OCI-LY1 (cell line): ENCODE measurements around the gene MCC.

Experiments
- H2AFZ ChIP-seq: fragments of 200-600 bp; sonication (generic), shearing (Covaris generic); 2 replicates; pipeline ENCODE4 v1.6.0; 2014; ENCODE audit warnings: antibody characterized with exemption, mild to moderate bottlenecking, low read length
- H3F3A ChIP-seq: fragments of 200-600 bp; sonication (generic), shearing (Covaris generic); 2 replicates; pipeline ENCODE4 v1.6.0; 2014; ENCODE audit warnings: mild to moderate bottlenecking, antibody characterized with exemption, low read length, moderate library complexity; ENCODE audit not compliant: insufficient read depth
- H3K27ac ChIP-seq: fragments of 200-600 bp; sonication (generic); 2 replicates; pipeline ENCODE4 v1.5.1; 2014; ENCODE audit warnings: low read length, mixed run types, mild to moderate bottlenecking, low read depth; ENCODE audit not compliant: poor library complexity, severe bottlenecking
- H3K27me3 ChIP-seq: fragments of 200-600 bp; sonication (generic); 2 replicates; pipeline ENCODE4 v1.6.0; 2014; ENCODE audit warnings: antibody characterized with exemption, mild to moderate bottlenecking, low read length, moderate library complexity; ENCODE audit not compliant: insufficient read depth
- H3K36me3 ChIP-seq: fragments of 200-600 bp; sonication (generic); 2 replicates; pipeline ENCODE4 v1.6.1; 2014; ENCODE audit warnings: mild to moderate bottlenecking, antibody characterized with exemption, low read length, moderate library complexity, mixed read lengths; ENCODE audit not compliant: insufficient read depth
- H3K4me1 ChIP-seq: fragments of 200-600 bp; sonication (generic); 2 replicates; pipeline ENCODE4 v1.5.1; 2014; ENCODE audit warnings: mild to moderate bottlenecking, low read length, moderate library complexity; ENCODE audit not compliant: insufficient read depth, severe bottlenecking
- H3K4me2 ChIP-seq: fragments of 200-600 bp; sonication (generic), shearing (Covaris generic); 2 replicates; pipeline ENCODE4 v1.6.1; 2014; ENCODE audit warnings: low read length
- H3K4me3 ChIP-seq: fragments of 200-600 bp; sonication (generic); 2 replicates; pipeline ENCODE4 v1.5.1; 2014; ENCODE audit warnings: low read length, low read depth, mild to moderate bottlenecking, mixed read lengths; ENCODE audit not compliant: poor library complexity, severe bottlenecking
- H3K79me2 ChIP-seq: fragments of 200-600 bp; shearing (Covaris generic); 2 replicates; pipeline ENCODE4 v1.6.1; 2016; ENCODE audit warnings: mixed run types, low read length, mixed read lengths; ENCODE audit not compliant: insufficient read depth
- H3K9ac ChIP-seq: fragments of 200-600 bp; sonication (generic), shearing (Covaris generic); 2 replicates; pipeline ENCODE4 v1.6.1; 2014; ENCODE audit warnings: mild to moderate bottlenecking, low read length, mixed read lengths
- H3K9me2 ChIP-seq: fragments of 200-600 bp; sonication (generic), shearing (Covaris generic); 2 replicates; pipeline ENCODE4 v1.6.1; 2014; ENCODE audit warnings: low read depth, mild to moderate bottlenecking, low read length, mixed read lengths
- H3K9me3 ChIP-seq: fragments of 200-600 bp; shearing (Covaris generic); 2 replicates; pipeline ENCODE4 v1.6.1; 2014; ENCODE audit warnings: low read length, mixed read lengths
- H4K20me1 ChIP-seq: fragments of 200-600 bp; sonication (generic), shearing (Covaris generic); 2 replicates; pipeline ENCODE4 v1.6.0; 2016; ENCODE audit warnings: mild to moderate bottlenecking, low read length; ENCODE audit not compliant: insufficient read depth
- EZH2 ChIP-seq: fragments of 200-600 bp; sonication (generic), shearing (Covaris generic); IDR thresholded peaks from 2 replicates; pipeline ENCODE4 v1.8.0; 2017; ENCODE audit warnings: borderline replicate concordance, mixed run types, mild to moderate bottlenecking, antibody characterized with exemption, low read length, moderate library complexity, mixed read lengths
- TF ChIP-seq, protein P1 (sequence below): fragments of 200-600 bp; sonication (generic), shearing (Covaris generic); IDR thresholded peaks from 2 replicates; pipeline ENCODE4 v1.5.1; 2017; ENCODE audit warnings: mild to moderate bottlenecking, antibody characterized with exemption, low read length, moderate library complexity, mixed read lengths

Gene MCC

DNA sequence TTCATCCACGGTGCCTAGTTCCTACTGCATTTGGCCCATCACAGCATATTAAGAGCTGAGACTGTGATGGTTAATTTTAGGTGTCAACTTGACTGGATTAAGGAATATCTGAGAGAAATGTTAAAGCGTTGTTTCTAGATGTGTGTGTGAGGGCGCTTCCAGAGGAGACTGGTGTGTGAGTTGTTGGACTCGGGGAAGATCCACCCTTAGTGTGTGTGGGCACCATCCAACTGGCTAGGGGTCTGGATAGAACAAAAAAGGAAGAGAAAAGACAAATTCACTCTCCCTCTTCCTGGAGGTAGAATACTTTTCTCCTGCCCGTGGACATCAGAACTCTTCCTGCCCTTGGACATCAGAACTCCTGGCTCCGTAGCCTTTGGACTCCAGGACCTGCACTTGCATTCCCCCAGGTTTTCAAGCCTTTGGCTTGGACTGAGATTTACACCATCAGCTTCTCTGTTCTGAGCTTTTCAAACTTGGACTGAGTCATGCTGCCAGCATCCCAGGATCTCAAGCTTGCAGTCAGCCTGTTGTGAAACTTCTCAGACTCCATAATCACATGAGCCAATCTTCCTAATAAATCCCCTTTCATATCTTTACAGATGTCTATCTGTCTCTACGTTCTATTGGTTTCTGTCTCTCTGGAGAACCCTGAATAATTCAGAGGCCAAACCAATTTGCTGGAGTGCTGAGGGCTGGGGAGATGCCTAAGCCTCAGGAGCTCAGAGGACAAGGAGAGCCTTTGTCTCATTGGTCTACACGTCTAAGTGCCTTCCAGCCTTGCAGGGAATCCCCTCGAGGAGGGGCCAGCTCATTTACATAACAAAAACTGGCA, 347.2 kb downstream of the MCC start:
- Histone ChIP-seq H3K27ac (no peak overlapping the region), H3F3A (no peaks in the 10 kb centered on the region), H3K4me2 (no peak overlapping the region), H3K4me3 (no peak overlapping the region), H4K20me1 (no peaks in the 10 kb centered on the region), H3K27me3 (no peaks in the 10 kb centered on the region), H3K9ac (no peak overlapping the region), H3K79me2 (no peaks in the 10 kb centered on the region), H2AFZ (no peak overlapping the region), H3K4me1 (no peaks in the 10 kb centered on the region), H3K9me3 (no peaks in the 10 kb centered on the region), H3K9me2 (no peaks in the 10 kb centered on the region), H3K36me3 (no peaks in the 10 kb centered on the region)
- TF ChIP-seq, protein P1, sequence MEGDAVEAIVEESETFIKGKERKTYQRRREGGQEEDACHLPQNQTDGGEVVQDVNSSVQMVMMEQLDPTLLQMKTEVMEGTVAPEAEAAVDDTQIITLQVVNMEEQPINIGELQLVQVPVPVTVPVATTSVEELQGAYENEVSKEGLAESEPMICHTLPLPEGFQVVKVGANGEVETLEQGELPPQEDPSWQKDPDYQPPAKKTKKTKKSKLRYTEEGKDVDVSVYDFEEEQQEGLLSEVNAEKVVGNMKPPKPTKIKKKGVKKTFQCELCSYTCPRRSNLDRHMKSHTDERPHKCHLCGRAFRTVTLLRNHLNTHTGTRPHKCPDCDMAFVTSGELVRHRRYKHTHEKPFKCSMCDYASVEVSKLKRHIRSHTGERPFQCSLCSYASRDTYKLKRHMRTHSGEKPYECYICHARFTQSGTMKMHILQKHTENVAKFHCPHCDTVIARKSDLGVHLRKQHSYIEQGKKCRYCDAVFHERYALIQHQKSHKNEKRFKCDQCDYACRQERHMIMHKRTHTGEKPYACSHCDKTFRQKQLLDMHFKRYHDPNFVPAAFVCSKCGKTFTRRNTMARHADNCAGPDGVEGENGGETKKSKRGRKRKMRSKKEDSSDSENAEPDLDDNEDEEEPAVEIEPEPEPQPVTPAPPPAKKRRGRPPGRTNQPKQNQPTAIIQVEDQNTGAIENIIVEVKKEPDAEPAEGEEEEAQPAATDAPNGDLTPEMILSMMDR, result no peak
- no peak for TF ChIP-seq EZH2

DNA sequence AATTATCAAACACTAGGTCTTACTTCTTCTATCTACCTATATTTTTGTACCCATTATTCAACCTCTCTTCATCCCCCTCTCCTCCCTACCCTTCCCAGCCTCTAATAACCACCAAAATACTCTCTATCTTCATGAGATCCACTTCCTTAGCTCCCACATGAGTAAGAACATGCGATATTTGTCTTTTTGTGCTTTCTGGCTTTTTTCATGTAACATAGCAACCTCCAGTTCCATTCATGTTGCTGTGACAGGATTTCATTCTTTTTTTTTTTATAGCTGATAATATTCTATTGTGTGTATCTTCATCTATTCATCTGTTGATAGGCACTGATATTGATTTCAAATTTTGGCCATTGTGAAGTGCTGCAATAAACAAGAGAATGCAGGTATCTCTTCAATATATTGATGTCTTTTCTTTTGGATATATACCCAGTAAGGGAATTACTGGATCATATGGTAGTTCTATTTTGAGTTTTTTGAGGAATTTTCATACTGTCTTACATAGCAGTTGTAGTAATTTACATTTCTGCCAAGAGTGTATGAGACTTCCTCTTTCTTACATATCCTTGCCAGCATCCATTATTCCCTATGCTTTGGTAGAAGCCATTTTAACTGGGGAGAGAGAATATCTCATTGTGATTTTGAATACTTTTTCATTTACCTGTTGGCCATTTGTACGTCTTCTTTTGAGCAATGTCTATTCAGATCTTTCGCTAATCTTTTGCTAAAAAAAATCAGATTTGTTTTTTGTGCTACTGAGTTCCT, 354.9 kb downstream of the MCC start:
- no peak overlapping the region for H3K4me3 ChIP-seq
- H3K4me1 ChIP-seq, result no peaks in the 10 kb centered on the region
- H3K9me3 ChIP-seq, result no peaks in the 10 kb centered on the region
- H3K27me3 ChIP-seq, result no peaks in the 10 kb centered on the region
- TF ChIP-seq EZH2, result no peak
- TF ChIP-seq, protein P1, result no peak
- H3K36me3 ChIP-seq, result no peaks in the 10 kb centered on the region
- no peak overlapping the region for H3K27ac ChIP-seq
- H4K20me1 ChIP-seq, result no peaks in the 10 kb centered on the region
- H3K9me2 ChIP-seq, result no peaks in the 10 kb centered on the region
- H3K9ac ChIP-seq, result no peak overlapping the region
- no peaks in the 10 kb centered on the region for H3K79me2 ChIP-seq
- H3F3A ChIP-seq, result no peaks in the 10 kb centered on the region
- no peak overlapping the region for H2AFZ ChIP-seq
- H3K4me2 ChIP-seq, result no peak overlapping the region

DNA sequence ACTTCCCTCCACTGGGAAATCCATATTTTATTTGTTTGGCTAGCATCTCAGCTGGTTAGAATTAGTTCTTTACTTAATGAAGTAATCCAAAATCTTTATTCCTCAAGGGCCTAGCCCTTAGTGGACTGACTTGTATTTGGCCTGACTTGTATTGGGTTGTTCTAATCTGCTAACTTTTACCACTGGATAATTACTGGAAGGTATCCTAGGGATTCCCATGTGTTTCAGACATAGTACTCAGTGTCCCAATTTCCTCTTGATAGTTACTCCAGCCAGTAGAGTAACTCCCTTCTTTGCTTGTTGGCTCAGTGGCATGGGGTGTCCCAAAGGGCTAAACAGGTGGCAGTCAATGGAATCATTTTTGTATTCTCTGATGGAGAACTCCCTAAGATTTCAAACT, 355.7 kb downstream of the MCC start:
- TF ChIP-seq, protein P1, result no peak
- no peak for TF ChIP-seq EZH2
- H3K27me3 ChIP-seq, result no peaks in the 10 kb centered on the region
- H2AFZ ChIP-seq, result no peak overlapping the region
- H3K27ac ChIP-seq, result no peak overlapping the region
- H3K4me2 ChIP-seq, result no peak overlapping the region
- no peaks in the 10 kb centered on the region for H3K36me3 ChIP-seq
- no peaks in the 10 kb centered on the region for H3F3A ChIP-seq
- no peaks in the 10 kb centered on the region for H3K4me1 ChIP-seq
- H3K79me2 ChIP-seq, result no peaks in the 10 kb centered on the region
- H3K9me2 ChIP-seq, result no peaks in the 10 kb centered on the region
- no peak overlapping the region for H3K9ac ChIP-seq
- H3K9me3 ChIP-seq, result no peaks in the 10 kb centered on the region
- H3K4me3 ChIP-seq, result no peak overlapping the region
- no peaks in the 10 kb centered on the region for H4K20me1 ChIP-seq
